Stomach (tissue), 9 donors: ENCODE data around the gene TMEM255B. TPM values are rescaled to one million over a fixed set of nuclear protein-coding genes. Genes with fewer than 3 reads are reported as not detected.

ENCODE experiments used
- DNase-seq, 2 donors: peaks; one replicate each; pipeline versions ENCODE4 v3.0.0 to v3.0.0-alpha.2; 2013 to 2019
- H3K27ac ChIP-seq, 5 donors: fragments of 200-600 bp in 4 of 5; sonication (generic) in 4 of 5; one replicate each; pipeline ENCODE4 v1.5.1; 2013 to 2019; ENCODE audit warnings: mild to moderate bottlenecking in 1 of 5, moderate library complexity in 1 of 5
- H3K27me3 ChIP-seq, 3 donors: fragments of 200-600 bp; sonication (generic); one replicate each; pipeline ENCODE4 v1.5.1; 2017 to 2019; ENCODE audit warnings: mixed run types in 1 of 3
- H3K36me3 ChIP-seq, 4 donors: fragments of 200-600 bp; sonication (generic); 1 replicate in 3 of 4; 2 replicates in 1 of 4; pipeline ENCODE4 v1.5.1; 2016 to 2019
- H3K4me1 ChIP-seq, 4 donors: fragments of 200-600 bp; sonication (generic); one replicate each; pipeline ENCODE4 v1.5.1; 2016 to 2019
- H3K4me3 ChIP-seq, 4 donors: fragments of 200-600 bp; sonication (generic) in 3 of 4; one replicate each; pipeline ENCODE4 v1.5.1; 2016 to 2019; ENCODE audit warnings: mild to moderate bottlenecking in 1 of 4
- H3K9me3 ChIP-seq, 4 donors: fragments of 200-600 bp; sonication (generic); one replicate each; pipeline ENCODE4 v1.5.1; 2016 to 2019
- CTCF ChIP-seq, 7 experiments: fragments of 450-650 bp in 4 of 7; fragments of 200-600 bp in 3 of 7; sonication (generic) in 3 of 7; IDR thresholded peaks; one replicate each; pipeline ENCODE4 v1.5.1; 2016 to 2019; ENCODE audit warnings: antibody characterized with exemption in 7 of 7, control low read depth in 2 of 7, mild to moderate bottlenecking in 1 of 7
- EP300 ChIP-seq: sonication (generic); formaldehyde crosslinking; IDR thresholded peaks from one replicate; pipeline ENCODE4 v1.6.1; 2017; ENCODE audit warnings: antibody characterized with exemption
- POLR2A ChIP-seq, 4 donors: fragments of 450-650 bp; IDR thresholded peaks; one replicate each; pipeline ENCODE4 v1.6.1; 2016; ENCODE audit warnings: antibody characterized with exemption in 4 of 4, control low read depth in 2 of 4, mild to moderate bottlenecking in 1 of 4, moderate library complexity in 1 of 4
- POLR2AphosphoS5 ChIP-seq, 3 donors: sonication (generic); formaldehyde crosslinking; IDR thresholded peaks; one replicate each; pipeline ENCODE4 v1.6.1; 2016; ENCODE audit warnings: antibody characterized with exemption in 3 of 3
- WGBS, 5 donors: extraction: QIAGEN DNeasy Blood & Tissue Kit in 3 of 5; methylation state at CpG; one replicate each; pipeline versions ENCODE4 v1.1.5 to v1.1.7; 2013 to 2018; 5-methylcytosine and 5-hydroxymethylcytosine counted together
- intact Hi-C: fragments of 100-400 bp; cut with DNase I; formaldehyde crosslinking; loops from one replicate; pipeline ENCODE4 v1.15.1; 2023; ENCODE audit warnings: low total_unique reads
- polyA plus RNA-seq, 3 donors: library from polyadenylated mRNA; stranded (reverse); fragments of 200-250 nt; gene quantifications; one replicate each; pipeline ENCODE4 v1.2.3, GENCODE V29; 2013
- total RNA-seq, 5 donors: library from RNA; depleted of rRNA; stranded (reverse); fragments of >200 nt; gene quantifications; one replicate each; pipeline versions ENCODE4 v1.1.0 to v1.2.3, GENCODE V29; 2014 to 2016
- donor health status: healthy with polysubstance abuse.
- donor health status: Bipolar disorder and iron deficiency.
- donor health status: healthy.

TMEM255B gene
- total and polyA plus RNA-seq, 8 donors = 1.3 to 7.9 (median 4.6) TPM; not detected in 1

GRCh38 chr13:113762075-113762474, 3.0 kb downstream of the TMEM255B start:
- H3K4me3 ChIP-seq = no peak overlapping the region
- WGBS, 5 donors = 68 to 89% (median 76%) methylated on average over 2 of the region's 2 CpGs
- H3K27ac ChIP-seq = no peak overlapping the region
- intact Hi-C loops = no loop called here
- H3K4me1 ChIP-seq = peaks cover 7 to 21% (median 19%) of the 10 kb centered on the region in 4 donors
- peaks cover 0 to 56% (median 18%) of the 10 kb centered on the region in 3 donors for H3K27me3 ChIP-seq
- no peaks in the 10 kb centered on the region for H3K36me3 ChIP-seq
- TF ChIP-seq EP300 (no peak), POLR2A (IDR thresholded peaks at IDR 0.05) (no peak), POLR2AphosphoS5 (IDR thresholded peaks at IDR 0.05) (no peak), CTCF (IDR thresholded peaks at IDR 0.05) (no peak)
- no peak for DNase-seq
- H3K9me3 ChIP-seq = no peaks in the 10 kb centered on the region

GRCh38 chr13:113762538-113762937, 3.5 kb downstream of the TMEM255B start:
- Histone ChIP-seq H3K4me3 (no peak overlapping the region), H3K36me3 (no peaks in the 10 kb centered on the region), H3K9me3 (no peaks in the 10 kb centered on the region), H3K27me3 (peaks cover 0 to 56% (median 18%) of the 10 kb centered on the region in 3 donors), H3K4me1 (peaks cover 7 to 21% (median 19%) of the 10 kb centered on the region in 4 donors), H3K27ac (no peak overlapping the region)
- intact Hi-C loops = no loop called here
- WGBS, 5 donors = 78 to 80% (median 80%) methylated on average over 11 of the region's 11 CpGs
- peak in 1 of 2 donors; percentile 15 for DNase-seq
- no peak for TF ChIP-seq POLR2AphosphoS5 (IDR thresholded peaks at IDR 0.05)

GRCh38 chr13:113763254-113763653, 4.2 kb downstream of the TMEM255B start:
- 86 to 88% (median 87%) methylated on average over 13 of the region's 13 CpGs for WGBS, 5 donors
- TF ChIP-seq POLR2AphosphoS5 (IDR thresholded peaks at IDR 0.05) (no peak), EP300 (no peak), POLR2A (IDR thresholded peaks at IDR 0.05) (no peak), CTCF (IDR thresholded peaks at IDR 0.05) (no peak)
- H3K9me3 ChIP-seq = no peaks in the 10 kb centered on the region
- H3K27ac ChIP-seq = no peak overlapping the region
- intact Hi-C loops = no loop called here
- H3K4me3 ChIP-seq = no peak overlapping the region
- H3K4me1 ChIP-seq = peaks cover 6 to 18% (median 15%) of the 10 kb centered on the region in 4 donors
- H3K36me3 ChIP-seq = no peaks in the 10 kb centered on the region
- H3K27me3 ChIP-seq = peaks cover 0 to 56% (median 18%) of the 10 kb centered on the region in 3 donors
- peak in 1 of 2 donors; percentile 14 for DNase-seq

- H3K36me3 ChIP-seq = no peaks in the 10 kb centered on the region
- H3K4me1 ChIP-seq = peaks cover 0 to 9% (median 9%) of the 10 kb centered on the region in 4 donors
- H3K4me3 ChIP-seq = no peak overlapping the region
- no peaks in the 10 kb centered on the region for H3K9me3 ChIP-seq
- intact Hi-C loops = no loop called here
- TF ChIP-seq POLR2A (IDR thresholded peaks at IDR 0.05) (no peak), POLR2AphosphoS5 (IDR thresholded peaks at IDR 0.05) (no peak), EP300 (no peak), CTCF (IDR thresholded peaks at IDR 0.05) (no peak)
- DNase-seq = no peak
- H3K27ac ChIP-seq = no peak overlapping the region
- peaks cover 0 to 55% (median 18%) of the 10 kb centered on the region in 3 donors for H3K27me3 ChIP-seq
- WGBS, 5 donors = 78 to 87% (median 83%) methylated on average over 22 to 25 of the region's 25 CpGs
Measured at GRCh38 chr13:113763961-113764792, 5.2 kb downstream of the TMEM255B start.
